ENCODE results near the gene LPCAT3.

GRCh38 chr12:6943389-6943721, 74.9 kb downstream of the LPCAT3 start:
- TF ChIP-seq GATA2 (IDR thresholded peaks at IDR 0.05; ENCODE audit: low read depth, low read length), result no peak
- no peak for TF ChIP-seq GATA3 (IDR thresholded peaks at IDR 0.05; ENCODE audit: low read depth, low read length)
